ENCODE data around the gene FHOD1.

The FHOD1 gene

GRCh38 chr16:67188798-67189197 is 58.5 kb downstream of the FHOD1 start:
- DNase-seq = no peak

GRCh38 chr16:67188323-67188722 is 59.0 kb downstream of the FHOD1 start:
- no peak for DNase-seq

- no peak for DNase-seq
These were observed 59.9 kb downstream of the FHOD1 start for GRCh38 chr16:67187175-67187890.

- no peak for DNase-seq
These were observed 60.7 kb downstream of the FHOD1 start for GRCh38 chr16:67186550-67186950.

- DNase-seq = no peak
These were observed 61.6 kb downstream of the FHOD1 start for GRCh38 chr16:67185651-67186134.

- peak; percentile 17 for DNase-seq
These were observed 62.2 kb downstream of the FHOD1 start for GRCh38 chr16:67184995-67185650.

- DNase-seq = no peak
These were observed 62.8 kb downstream of the FHOD1 start for GRCh38 chr16:67184453-67184994.

- DNase-seq = peak; percentile 93
These were observed 63.4 kb downstream of the FHOD1 start, which contains the start of gene MATCAP1 for GRCh38 chr16:67183627-67184452. Gene MATCAP1 (minus strand): TSS chr16:67183963. CDS start chr16:67180610, 3,353 bp downstream.

- DNase-seq = no peak
These were observed 64.0 kb downstream of the FHOD1 start for GRCh38 chr16:67183284-67183626.

- DNase-seq = no peak
These were observed 65.0 kb downstream of the FHOD1 start for GRCh38 chr16:67182288-67182687.

GRCh38 chr16:67181346-67181745 is 65.9 kb downstream of the FHOD1 start:
- no peak for DNase-seq

- DNase-seq = no peak
These were observed 67.1 kb downstream of the FHOD1 start for GRCh38 chr16:67180166-67180565.

GRCh38 chr16:67179421-67180080 is 67.7 kb downstream of the FHOD1 start:
- no peak for DNase-seq
